C4-2B (cell line): ENCODE results near the gene CFD.

Experiments used
- ZFX ChIP-seq: fragments of 450-650 bp; IDR thresholded peaks from 2 replicates; pipeline ENCODE4 v1.6.1; 2017
- TF ChIP-seq, protein P1 (sequence below): fragments of 450-650 bp; conservative IDR thresholded peaks from 2 replicates; pipeline ENCODE4 v1.5.1; 2017; ENCODE audit warnings: mild to moderate bottlenecking

DNA sequence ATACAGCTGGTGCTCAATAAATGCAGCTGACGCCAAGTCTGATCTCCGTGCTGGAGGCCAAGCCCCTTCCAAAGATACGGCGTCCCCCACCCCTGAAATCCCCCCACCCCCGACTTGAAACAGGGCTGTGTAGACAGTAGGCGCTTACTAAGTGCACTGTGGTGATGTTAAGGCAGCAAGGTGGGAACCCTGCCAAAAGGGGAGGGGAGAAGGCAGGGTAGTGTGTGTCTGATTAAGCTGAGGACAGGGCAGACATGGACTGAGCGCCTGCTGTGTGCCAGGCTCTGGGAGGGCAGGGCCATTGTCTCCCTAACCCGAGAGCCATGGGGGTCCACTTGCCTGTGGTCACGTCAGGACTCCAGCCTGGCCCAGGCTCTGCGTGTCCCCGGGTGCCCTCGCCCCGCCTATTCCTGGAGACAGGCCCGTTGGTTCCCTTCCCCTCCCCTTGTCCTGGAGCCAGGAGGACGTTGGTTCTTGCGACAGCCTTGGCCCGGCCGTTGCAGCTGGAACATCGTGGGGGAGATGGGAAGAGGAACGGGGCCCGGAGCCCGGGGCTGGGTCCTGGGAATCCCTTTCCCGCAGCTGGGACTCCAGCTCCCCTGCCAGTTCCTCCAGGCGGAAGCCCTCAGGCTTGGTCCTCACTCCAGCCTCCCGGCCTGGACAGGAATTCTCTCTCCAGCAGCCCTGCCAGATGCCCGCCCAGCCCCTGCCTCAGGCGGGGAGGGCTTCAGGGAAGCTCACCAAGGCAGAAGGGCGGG, 9.1 kb upstream of the CFD start:
- TF ChIP-seq, protein P1, sequence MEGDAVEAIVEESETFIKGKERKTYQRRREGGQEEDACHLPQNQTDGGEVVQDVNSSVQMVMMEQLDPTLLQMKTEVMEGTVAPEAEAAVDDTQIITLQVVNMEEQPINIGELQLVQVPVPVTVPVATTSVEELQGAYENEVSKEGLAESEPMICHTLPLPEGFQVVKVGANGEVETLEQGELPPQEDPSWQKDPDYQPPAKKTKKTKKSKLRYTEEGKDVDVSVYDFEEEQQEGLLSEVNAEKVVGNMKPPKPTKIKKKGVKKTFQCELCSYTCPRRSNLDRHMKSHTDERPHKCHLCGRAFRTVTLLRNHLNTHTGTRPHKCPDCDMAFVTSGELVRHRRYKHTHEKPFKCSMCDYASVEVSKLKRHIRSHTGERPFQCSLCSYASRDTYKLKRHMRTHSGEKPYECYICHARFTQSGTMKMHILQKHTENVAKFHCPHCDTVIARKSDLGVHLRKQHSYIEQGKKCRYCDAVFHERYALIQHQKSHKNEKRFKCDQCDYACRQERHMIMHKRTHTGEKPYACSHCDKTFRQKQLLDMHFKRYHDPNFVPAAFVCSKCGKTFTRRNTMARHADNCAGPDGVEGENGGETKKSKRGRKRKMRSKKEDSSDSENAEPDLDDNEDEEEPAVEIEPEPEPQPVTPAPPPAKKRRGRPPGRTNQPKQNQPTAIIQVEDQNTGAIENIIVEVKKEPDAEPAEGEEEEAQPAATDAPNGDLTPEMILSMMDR, result no peak
- no peak for TF ChIP-seq ZFX
